HCEC 1CT (cell line): ENCODE results near the gene GPR107.

Experiments used
- DNase-seq: peaks from one replicate; pipeline ENCODE4 v3.0.0-alpha.2; 2017

The GPR107 gene

GRCh38 chr9:130058887-130059286 lies 5.2 kb downstream of the GPR107 start:
- no peak for DNase-seq

GRCh38 chr9:130060296-130060695 lies 6.6 kb downstream of the GPR107 start:
- DNase-seq: no peak

GRCh38 chr9:130062750-130063149 lies 9.0 kb downstream of the GPR107 start:
- DNase-seq: no peak

GRCh38 chr9:130064621-130065020 lies 10.9 kb downstream of the GPR107 start:
- DNase-seq: no peak

GRCh38 chr9:130069048-130069447 lies 15.3 kb downstream of the GPR107 start:
- no peak for DNase-seq

GRCh38 chr9:130072515-130073235 lies 19.0 kb downstream of the GPR107 start:
- DNase-seq: no peak

GRCh38 chr9:130073373-130073772 lies 19.7 kb downstream of the GPR107 start:
- DNase-seq: no peak

- DNase-seq: no peak
These were observed 24.8 kb downstream of the GPR107 start for GRCh38 chr9:130078547-130078946.

- DNase-seq: no peak
These were observed 30.6 kb downstream of the GPR107 start for GRCh38 chr9:130084337-130084736.

GRCh38 chr9:130088051-130088450 lies 34.3 kb downstream of the GPR107 start:
- DNase-seq: no peak

GRCh38 chr9:130089141-130089540 lies 35.4 kb downstream of the GPR107 start:
- DNase-seq: no peak

GRCh38 chr9:130090915-130091314 lies 37.2 kb downstream of the GPR107 start:
- no peak for DNase-seq

- no peak for DNase-seq
These were observed 39.2 kb downstream of the GPR107 start for GRCh38 chr9:130092910-130093309.

GRCh38 chr9:130095872-130096271 lies 42.2 kb downstream of the GPR107 start:
- no peak for DNase-seq

- DNase-seq: no peak
These were observed 47.0 kb downstream of the GPR107 start for GRCh38 chr9:130100681-130101080.

GRCh38 chr9:130101915-130102314 lies 48.2 kb downstream of the GPR107 start:
- DNase-seq: no peak

- DNase-seq: no peak
These were observed 50.9 kb downstream of the GPR107 start for GRCh38 chr9:130104491-130105193.

- DNase-seq: no peak
These were observed 53.1 kb downstream of the GPR107 start for GRCh38 chr9:130106860-130107233.

- DNase-seq: peak; percentile 63
These were observed 53.6 kb downstream of the GPR107 start for GRCh38 chr9:130107234-130107861.

- no peak for DNase-seq
These were observed 54.2 kb downstream of the GPR107 start for GRCh38 chr9:130107955-130108354.

GRCh38 chr9:130110166-130110565 lies 56.5 kb downstream of the GPR107 start:
- no peak for DNase-seq

- DNase-seq: no peak
These were observed 56.9 kb downstream of the GPR107 start for GRCh38 chr9:130110596-130111021.

- DNase-seq: no peak
These were observed 58.3 kb downstream of the GPR107 start for GRCh38 chr9:130111786-130112537.
